ENCODE data around the gene COL20A1.
A peak's percentile ranks its signal among the peaks of the same experiment; 100 is the strongest.

Gene COL20A1

DNA sequence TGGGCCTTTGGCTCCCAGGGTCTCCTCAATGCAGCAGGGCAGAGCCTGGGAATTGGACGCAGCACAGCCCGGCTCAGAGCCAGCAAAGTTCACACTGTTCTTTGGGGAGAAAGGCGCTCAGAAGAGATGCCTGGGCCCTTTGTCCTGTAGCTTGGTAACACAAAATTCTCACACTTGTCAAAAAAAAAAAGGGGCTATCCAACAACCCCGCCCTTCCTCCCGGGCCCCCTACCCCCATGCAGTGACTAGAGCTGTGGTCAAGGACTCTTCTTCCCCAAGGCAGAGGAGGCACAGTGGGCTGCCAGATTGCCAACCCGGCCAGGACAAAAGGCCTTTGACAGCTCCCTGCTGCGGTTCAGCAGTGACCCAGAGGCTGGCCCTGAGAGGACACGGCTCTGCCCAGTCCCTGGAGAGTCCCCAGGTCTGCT, 40.7 kb upstream of the COL20A1 start:
- H4K12ac ChIP-seq (ENCODE audit: low read depth, low read length) = no peak overlapping the region
- no peak overlapping the region for H3K9ac ChIP-seq (ENCODE audit: low read length)
- no peak for DNase-seq
- H3K23ac ChIP-seq (ENCODE audit: low read length) = no peak overlapping the region
- H3K4me2 ChIP-seq (ENCODE audit: low read length) = no peak overlapping the region
- H2BK5ac ChIP-seq (ENCODE audit: low read depth, low read length, poor library complexity) = no peak overlapping the region
- no peak overlapping the region for H4K8ac ChIP-seq (ENCODE audit: low read depth, low read length)
- peaks cover 8% of the 10 kb centered on the region for H3K9me3 ChIP-seq (ENCODE audit: insufficient read depth, low read depth, low read length)
- H3K36me3 ChIP-seq (ENCODE audit: control insufficient read depth in 1 of 2, insufficient read depth in 2 of 2, low read length in 2 of 2) = peaks cover 7 to 16% of the 10 kb centered on the region in 2 experiments
- no peak overlapping the region for H2AK5ac ChIP-seq (ENCODE audit: low read length)
- peak overlapping the region; percentile 49 for H3K18ac ChIP-seq (ENCODE audit: low read length)
- peaks cover 11% of the 10 kb centered on the region for H3K79me2 ChIP-seq (ENCODE audit: control insufficient read depth, insufficient read depth, low read length, poor library complexity)
- peak overlapping the region; percentile 42 for H4K91ac ChIP-seq (ENCODE audit: low read depth, low read length)
- peak overlapping the region; percentile 48 for H3K4ac ChIP-seq (ENCODE audit: low read depth, low read length)
- H3K4me1 ChIP-seq (ENCODE audit: control insufficient read depth in 1 of 2, insufficient read depth in 2 of 2, low read length in 2 of 2) = peaks cover 8 to 25% of the 10 kb centered on the region in 2 experiments
- no CpG with 5 or more reads among the region's 8 CpGs for whole genome bisulfite sequencing (ENCODE audit: extremely low coverage, insufficient coverage, insufficient read length)
- no peak overlapping the region for H3K4me3 ChIP-seq (ENCODE audit: low read depth, low read length)
- no peak overlapping the region for H3K27ac ChIP-seq (ENCODE audit: low read depth, low read length)
- peak overlapping the region; percentile 16 for H3K14ac ChIP-seq (ENCODE audit: low read length)
- peaks cover 26% of the 10 kb centered on the region for H3K79me1 ChIP-seq (ENCODE audit: low read length)
- H2BK120ac ChIP-seq (ENCODE audit: insufficient read depth, low read length, poor library complexity) = no peak overlapping the region
- H2AFZ ChIP-seq (ENCODE audit: insufficient read depth, low read length, poor library complexity) = no peak overlapping the region
- H2BK12ac ChIP-seq (ENCODE audit: low read length) = peak overlapping the region; percentile 31
- peaks cover 12% of the 10 kb centered on the region for H3K27me3 ChIP-seq (ENCODE audit: insufficient read depth, low read length)

- H2AK5ac ChIP-seq (ENCODE audit: low read length) = no peak overlapping the region
- H3K4me1 ChIP-seq (ENCODE audit: control insufficient read depth in 1 of 2, insufficient read depth in 2 of 2, low read length in 2 of 2) = peaks cover 8 to 31% of the 10 kb centered on the region in 2 experiments
- peaks cover 22% of the 10 kb centered on the region for H3K79me1 ChIP-seq (ENCODE audit: low read length)
- H2BK5ac ChIP-seq (ENCODE audit: low read depth, low read length, poor library complexity) = no peak overlapping the region
- peak overlapping the region; percentile 24 for H3K18ac ChIP-seq (ENCODE audit: low read length)
- peak overlapping the region; percentile 29 for H4K91ac ChIP-seq (ENCODE audit: low read depth, low read length)
- H3K4me3 ChIP-seq (ENCODE audit: low read depth, low read length) = peak overlapping the region; percentile 55
- peaks cover 11% of the 10 kb centered on the region for H3K79me2 ChIP-seq (ENCODE audit: control insufficient read depth, insufficient read depth, low read length, poor library complexity)
- H3K4me2 ChIP-seq (ENCODE audit: low read length) = peak overlapping the region; percentile 53
- H4K12ac ChIP-seq (ENCODE audit: low read depth, low read length) = peak overlapping the region; percentile 34
- H4K8ac ChIP-seq (ENCODE audit: low read depth, low read length) = peak overlapping the region; percentile 20
- H3K9ac ChIP-seq (ENCODE audit: low read length) = no peak overlapping the region
- H2BK12ac ChIP-seq (ENCODE audit: low read length) = peak overlapping the region; percentile 25
- H2BK120ac ChIP-seq (ENCODE audit: insufficient read depth, low read length, poor library complexity) = peak overlapping the region; percentile 19
- H2AFZ ChIP-seq (ENCODE audit: insufficient read depth, low read length, poor library complexity) = peak overlapping the region; percentile 32
- H3K9me3 ChIP-seq (ENCODE audit: insufficient read depth, low read depth, low read length) = peaks cover 14% of the 10 kb centered on the region
- H3K23ac ChIP-seq (ENCODE audit: low read length) = no peak overlapping the region
- peaks cover 12% of the 10 kb centered on the region for H3K27me3 ChIP-seq (ENCODE audit: insufficient read depth, low read length)
- no peak for DNase-seq
- H3K36me3 ChIP-seq (ENCODE audit: control insufficient read depth in 1 of 2, insufficient read depth in 2 of 2, low read length in 2 of 2) = peaks cover 2 to 10% of the 10 kb centered on the region in 2 experiments
- WGBS (ENCODE audit: extremely low coverage, insufficient coverage, insufficient read length) = no CpG with 5 or more reads among the region's 16 CpGs
- peak overlapping the region; percentile 38 for H3K4ac ChIP-seq (ENCODE audit: low read depth, low read length)
- peak overlapping the region; percentile 18 for H3K27ac ChIP-seq (ENCODE audit: low read depth, low read length)
- H3K14ac ChIP-seq (ENCODE audit: low read length) = peak overlapping the region; percentile 63
These were observed 39.9 kb upstream of the COL20A1 start for GRCh38 chr20:63253065-63253437.

- peak overlapping the region; percentile 50 for H4K8ac ChIP-seq (ENCODE audit: low read depth, low read length)
- H2BK12ac ChIP-seq (ENCODE audit: low read length) = peak overlapping the region; percentile 25
- H2AFZ ChIP-seq (ENCODE audit: insufficient read depth, low read length, poor library complexity) = peak overlapping the region; percentile 32
- H3K23ac ChIP-seq (ENCODE audit: low read length) = no peak overlapping the region
- peak overlapping the region; percentile 63 for H3K14ac ChIP-seq (ENCODE audit: low read length)
- peaks cover 11% of the 10 kb centered on the region for H3K79me2 ChIP-seq (ENCODE audit: control insufficient read depth, insufficient read depth, low read length, poor library complexity)
- peak overlapping the region; percentile 35 for H2BK5ac ChIP-seq (ENCODE audit: low read depth, low read length, poor library complexity)
- no CpG with 5 or more reads among the region's 89 CpGs for WGBS (ENCODE audit: extremely low coverage, insufficient coverage, insufficient read length)
- peak overlapping the region; percentile 62 for H3K4me2 ChIP-seq (ENCODE audit: low read length)
- peak overlapping the region; percentile 48 for H2BK120ac ChIP-seq (ENCODE audit: insufficient read depth, low read length, poor library complexity)
- peaks cover 14% of the 10 kb centered on the region for H3K9me3 ChIP-seq (ENCODE audit: insufficient read depth, low read depth, low read length)
- H3K4me3 ChIP-seq (ENCODE audit: low read depth, low read length) = peak overlapping the region; percentile 73
- H2AK5ac ChIP-seq (ENCODE audit: low read length) = no peak overlapping the region
- peaks cover 10 to 37% of the 10 kb centered on the region in 2 experiments for H3K4me1 ChIP-seq (ENCODE audit: control insufficient read depth in 1 of 2, insufficient read depth in 2 of 2, low read length in 2 of 2)
- H3K27ac ChIP-seq (ENCODE audit: low read depth, low read length) = peak overlapping the region; percentile 18
- H3K36me3 ChIP-seq (ENCODE audit: control insufficient read depth in 1 of 2, insufficient read depth in 2 of 2, low read length in 2 of 2) = peaks cover 0 to 8% of the 10 kb centered on the region in 2 experiments
- H3K27me3 ChIP-seq (ENCODE audit: insufficient read depth, low read length) = peaks cover 12% of the 10 kb centered on the region
- H4K12ac ChIP-seq (ENCODE audit: low read depth, low read length) = peak overlapping the region; percentile 34
- no peak overlapping the region for H3K9ac ChIP-seq (ENCODE audit: low read length)
- peaks cover 22% of the 10 kb centered on the region for H3K79me1 ChIP-seq (ENCODE audit: low read length)
- peak in 1 of 2 donors; percentile 34 for DNase-seq
- H3K4ac ChIP-seq (ENCODE audit: low read depth, low read length) = peak overlapping the region; percentile 38
- peak overlapping the region; percentile 82 for H4K91ac ChIP-seq (ENCODE audit: low read depth, low read length)
- peak overlapping the region; percentile 55 for H3K18ac ChIP-seq (ENCODE audit: low read length)
These were observed 39.4 kb upstream of the COL20A1 start for GRCh38 chr20:63253438-63254231.

DNA sequence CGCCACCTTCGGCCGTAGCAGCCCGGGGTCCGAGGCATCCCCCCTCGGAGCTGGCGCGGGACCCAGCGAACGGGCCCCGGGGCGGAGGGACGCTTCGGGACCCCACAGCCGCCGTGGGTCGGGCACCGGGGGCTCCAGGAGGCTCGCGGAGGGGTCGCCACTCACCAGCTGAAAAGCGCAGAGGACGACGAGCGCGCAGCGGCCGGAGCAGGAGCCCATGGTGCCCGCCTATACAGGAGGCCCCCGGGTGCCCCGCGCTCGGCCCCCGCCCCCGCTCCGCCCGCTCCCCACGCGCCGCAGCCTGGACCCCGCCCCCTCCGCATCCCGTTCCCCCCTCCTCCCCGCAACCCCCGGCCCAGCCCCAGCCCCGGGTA, 38.8 kb upstream of the COL20A1 start, which contains the start of gene NKAIN4:
TSS of gene NKAIN4 (minus strand) at position 232 of the 374 bp plus-strand sequence. CDS start at position 219, 13 bp downstream.
- peaks cover 0 to 8% of the 10 kb centered on the region in 2 experiments for H3K36me3 ChIP-seq (ENCODE audit: control insufficient read depth in 1 of 2, insufficient read depth in 2 of 2, low read length in 2 of 2)
- H3K14ac ChIP-seq (ENCODE audit: low read length) = peak within 1 kb of the TSS; percentile 63
- peaks cover 12% of the 10 kb centered on the region for H3K27me3 ChIP-seq (ENCODE audit: insufficient read depth, low read length)
- H2BK12ac ChIP-seq (ENCODE audit: low read length) = peak within 1 kb of the TSS; percentile 25
- no peak within 1 kb of the TSS for H3K23ac ChIP-seq (ENCODE audit: low read length)
- WGBS (ENCODE audit: extremely low coverage, insufficient coverage, insufficient read length) = no CpG with 5 or more reads among the region's 46 CpGs
- H3K27ac ChIP-seq (ENCODE audit: low read depth, low read length) = peak within 1 kb of the TSS; percentile 18
- peak within 1 kb of the TSS; percentile 32 for H2AFZ ChIP-seq (ENCODE audit: insufficient read depth, low read length, poor library complexity)
- no peak within 1 kb of the TSS for H2AK5ac ChIP-seq (ENCODE audit: low read length)
- H3K9ac ChIP-seq (ENCODE audit: low read length) = no peak within 1 kb of the TSS
- H3K4ac ChIP-seq (ENCODE audit: low read depth, low read length) = peak within 1 kb of the TSS; percentile 38
- H4K91ac ChIP-seq (ENCODE audit: low read depth, low read length) = peak within 1 kb of the TSS; percentile 82
- H3K4me3 ChIP-seq (ENCODE audit: low read depth, low read length) = peak within 1 kb of the TSS; percentile 73
- H3K4me2 ChIP-seq (ENCODE audit: low read length) = peak within 1 kb of the TSS; percentile 62
- H4K8ac ChIP-seq (ENCODE audit: low read depth, low read length) = peak within 1 kb of the TSS; percentile 50
- H4K12ac ChIP-seq (ENCODE audit: low read depth, low read length) = peak within 1 kb of the TSS; percentile 34
- H3K4me1 ChIP-seq (ENCODE audit: control insufficient read depth in 1 of 2, insufficient read depth in 2 of 2, low read length in 2 of 2) = peaks cover 11 to 41% of the 10 kb centered on the region in 2 experiments
- DNase-seq = no peak
- peak within 1 kb of the TSS; percentile 48 for H2BK120ac ChIP-seq (ENCODE audit: insufficient read depth, low read length, poor library complexity)
- H3K18ac ChIP-seq (ENCODE audit: low read length) = peak within 1 kb of the TSS; percentile 55
- peaks cover 14% of the 10 kb centered on the region for H3K9me3 ChIP-seq (ENCODE audit: insufficient read depth, low read depth, low read length)
- H3K79me2 ChIP-seq (ENCODE audit: control insufficient read depth, insufficient read depth, low read length, poor library complexity) = peaks cover 11% of the 10 kb centered on the region
- H3K79me1 ChIP-seq (ENCODE audit: low read length) = peaks cover 22% of the 10 kb centered on the region
- H2BK5ac ChIP-seq (ENCODE audit: low read depth, low read length, poor library complexity) = peak within 1 kb of the TSS; percentile 35

All from trophoblast cell (in vitro differentiated cells and primary cell).